Glutamatergic neuron (in vitro differentiated cells): ENCODE measurements around the gene SRP9. TPM values are rescaled to one million over a fixed set of nuclear protein-coding genes. Genes with fewer than 3 reads are reported as not detected.
A peak's percentile ranks its signal among the peaks of the same experiment; 100 is the strongest.

Experiments used
- DNase-seq: peaks from one replicate; pipeline ENCODE4 v3.0.0; 2022
- H3K27ac Mint-ChIP-seq: one replicate; pipeline ENCODE4 v1.8.0; 2020; ENCODE audit warnings: mild to moderate bottlenecking, mixed read lengths, inconsistent platforms; ENCODE audit not compliant: unreplicated experiment
- H3K27me3 Mint-ChIP-seq: one replicate; pipeline ENCODE4 v1.8.0; 2020; ENCODE audit warnings: mild to moderate bottlenecking, moderate library complexity, mixed read lengths, inconsistent platforms; ENCODE audit not compliant: unreplicated experiment
- H3K36me3 Mint-ChIP-seq: one replicate; pipeline ENCODE4 v1.8.0; 2020; ENCODE audit warnings: mild to moderate bottlenecking, mixed read lengths, inconsistent platforms; ENCODE audit not compliant: unreplicated experiment
- H3K4me1 Mint-ChIP-seq: one replicate; pipeline ENCODE4 v1.8.0; 2020; ENCODE audit warnings: mild to moderate bottlenecking, low read depth, mixed read lengths, inconsistent platforms; ENCODE audit not compliant: unreplicated experiment
- H3K4me3 Mint-ChIP-seq: one replicate; pipeline ENCODE4 v1.8.0; 2020; ENCODE audit warnings: mild to moderate bottlenecking, mixed read lengths, inconsistent platforms; ENCODE audit not compliant: unreplicated experiment
- H3K9me3 Mint-ChIP-seq: one replicate; pipeline ENCODE4 v1.8.0; 2020; ENCODE audit warnings: mild to moderate bottlenecking, moderate library complexity, mixed read lengths, inconsistent platforms; ENCODE audit not compliant: unreplicated experiment
- CTCF ChIP-seq: fragments of 200-600 bp; sonication (generic); IDR thresholded peaks from one replicate; pipeline ENCODE4 v1.5.0; 2021; ENCODE audit not compliant: partially characterized antibody, unreplicated experiment
- total RNA-seq: library from RNA; stranded (reverse); fragmentation: NEBNext Ultra II Directional; extraction: Animal tissue kit (Norgen Biotek cat#: 25700); gene quantifications from one replicate; pipeline ENCODE4 v1.2.1, GENCODE V29; 2021; ENCODE audit not compliant: unreplicated experiment

The SRP9 gene
- total RNA-seq, 1 donor from 2014 or later = 364 TPM

- Mint-ChIP-seq H3K27ac (no peak overlapping the region), H3K4me3 (peak overlapping the region; percentile 4)
Measured at GRCh38 chr1:225770561-225771248, 6.9 kb upstream of the SRP9 start.

GRCh38 chr1:225771661-225772322 lies 5.8 kb upstream of the SRP9 start:
- Mint-ChIP-seq H3K4me1 (peaks cover 24% of the 10 kb centered on the region), H3K27ac (peak overlapping the region; percentile 43)

More at GRCh38 chr1:225770561-225771248, 6.9 kb upstream of the SRP9 start:
- no peak for TF ChIP-seq CTCF
- Mint-ChIP-seq H3K4me1 (peaks cover 25% of the 10 kb centered on the region), H3K27me3 (peaks cover 6% of the 10 kb centered on the region), H3K9me3 (peaks cover 9% of the 10 kb centered on the region), H3K36me3 (no peaks in the 10 kb centered on the region)
- DNase-seq = no peak

GRCh38 chr1:225772323-225772768 lies 5.3 kb upstream of the SRP9 start:
- TF ChIP-seq CTCF = no peak
- peak; percentile 86 for DNase-seq
- no peak overlapping the region for H3K4me3 Mint-ChIP-seq

More at GRCh38 chr1:225771661-225772322, 5.8 kb upstream of the SRP9 start:
- no peaks in the 10 kb centered on the region for H3K36me3 Mint-ChIP-seq
- H3K9me3 Mint-ChIP-seq = peaks cover 9% of the 10 kb centered on the region
- H3K4me3 Mint-ChIP-seq = no peak overlapping the region
- TF ChIP-seq CTCF = no peak
- no peak for DNase-seq
- H3K27me3 Mint-ChIP-seq = peaks cover 6% of the 10 kb centered on the region

GRCh38 chr1:225772848-225773247 lies 4.8 kb upstream of the SRP9 start:
- TF ChIP-seq CTCF = no peak
- Mint-ChIP-seq H3K9me3 (peaks cover 7% of the 10 kb centered on the region), H3K4me3 (no peak overlapping the region)

More at GRCh38 chr1:225772323-225772768, 5.3 kb upstream of the SRP9 start:
- Mint-ChIP-seq H3K27me3 (peaks cover 6% of the 10 kb centered on the region), H3K27ac (no peak overlapping the region), H3K36me3 (no peaks in the 10 kb centered on the region), H3K9me3 (peaks cover 7% of the 10 kb centered on the region), H3K4me1 (peaks cover 22% of the 10 kb centered on the region)

More at GRCh38 chr1:225772848-225773247, 4.8 kb upstream of the SRP9 start:
- H3K4me1 Mint-ChIP-seq = peaks cover 22% of the 10 kb centered on the region
- no peak for DNase-seq
- H3K27ac Mint-ChIP-seq = no peak overlapping the region
- no peaks in the 10 kb centered on the region for H3K36me3 Mint-ChIP-seq
- peaks cover 6% of the 10 kb centered on the region for H3K27me3 Mint-ChIP-seq
